Stimulated activated CD8-positive, alpha-beta memory T cell treated with anti-CD3 and anti-CD28 coated beads, Interleukin-15, amount 100 ng/mL, for 1 hour (primary cell): ENCODE data around the gene PDSS2.
"Not testable (repeated sequence)": the region's sequence is repeated elsewhere in the genome, so short reads cannot be mapped to it uniquely, and the experiment has no call there.

ENCODE experiments used
- DNase-seq: peaks from one replicate; pipeline ENCODE4 v3.0.0-alpha.2; 2020; ENCODE audit warnings: low read depth

Gene PDSS2

DNA sequence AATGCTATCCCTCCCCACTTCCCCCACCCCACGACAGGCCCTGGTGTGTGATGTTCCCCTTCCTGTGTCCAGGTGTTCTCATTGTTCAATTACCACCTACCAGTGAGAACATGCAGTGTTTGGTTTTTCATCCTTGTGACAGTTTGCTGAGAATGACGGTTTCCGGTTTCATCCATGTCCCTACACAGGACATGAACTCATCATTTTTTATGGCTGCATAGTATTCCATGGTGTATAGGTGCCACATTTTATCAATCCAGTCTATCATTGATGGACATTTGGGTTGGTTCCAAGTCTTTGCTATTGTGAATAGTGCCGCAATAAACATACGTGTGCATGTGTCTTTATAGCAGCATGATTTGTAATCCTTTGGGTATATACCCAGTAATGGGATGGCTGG lies 295.1 kb downstream of the PDSS2 start:
- not testable (repeated sequence) for DNase-seq

DNA sequence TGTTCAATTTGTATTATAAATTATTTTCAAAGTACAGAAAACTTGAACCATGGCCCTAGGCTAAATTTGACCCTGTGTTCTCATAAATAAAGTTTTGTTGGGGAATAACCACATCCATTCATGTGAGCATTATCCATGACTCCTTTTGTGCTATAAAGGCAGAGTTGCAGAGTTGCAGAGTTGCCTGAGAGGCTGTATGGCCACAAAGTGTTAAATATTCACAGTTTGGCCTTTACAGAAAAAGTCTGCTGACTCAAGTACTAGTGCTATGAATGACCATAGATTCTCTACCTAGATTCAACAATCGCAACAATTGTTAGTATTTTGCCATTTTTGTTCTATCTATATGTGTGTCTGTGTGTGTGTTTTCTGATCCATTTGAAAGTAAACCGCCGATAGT lies 297.8 kb downstream of the PDSS2 start:
- DNase-seq, result no peak

DNA sequence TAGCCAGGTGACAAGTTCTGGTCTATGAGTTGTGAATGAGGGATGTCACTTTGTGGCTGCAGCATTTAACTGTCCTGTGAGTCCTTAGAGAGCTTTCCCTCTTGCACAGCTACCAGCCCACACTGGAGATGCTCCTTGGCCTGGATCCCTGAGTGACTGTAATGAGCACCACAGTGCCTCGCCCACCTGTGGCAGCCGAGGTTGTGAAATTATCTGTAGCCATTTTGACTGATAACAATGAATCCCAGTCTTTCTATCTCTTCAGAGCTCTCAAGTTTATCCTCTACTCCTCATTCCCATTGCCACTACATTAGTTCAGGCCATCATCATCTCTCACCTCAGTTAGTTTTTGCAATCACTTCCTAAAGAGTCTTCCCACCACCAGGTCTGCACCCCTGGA lies 302.7 kb downstream of the PDSS2 start:
- no peak for DNase-seq

DNA sequence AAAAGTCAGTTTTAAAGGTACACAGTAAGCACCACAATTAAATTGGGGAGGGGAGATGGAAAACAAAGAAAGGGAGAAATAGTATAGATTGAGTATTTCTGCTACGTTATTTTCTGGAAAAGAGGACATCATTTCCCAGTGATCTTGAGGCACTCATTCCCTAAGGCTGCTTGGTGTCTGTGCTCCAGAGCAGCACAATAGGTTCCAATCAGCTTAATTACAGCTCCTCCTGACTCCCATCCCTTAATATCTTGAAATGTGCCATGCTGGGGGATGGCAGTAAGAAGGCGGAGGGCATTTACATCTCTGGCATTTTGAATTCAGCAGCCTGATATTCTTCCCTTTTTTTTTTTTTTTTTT lies 304.6 kb downstream of the PDSS2 start:
- DNase-seq, result no peak

DNA sequence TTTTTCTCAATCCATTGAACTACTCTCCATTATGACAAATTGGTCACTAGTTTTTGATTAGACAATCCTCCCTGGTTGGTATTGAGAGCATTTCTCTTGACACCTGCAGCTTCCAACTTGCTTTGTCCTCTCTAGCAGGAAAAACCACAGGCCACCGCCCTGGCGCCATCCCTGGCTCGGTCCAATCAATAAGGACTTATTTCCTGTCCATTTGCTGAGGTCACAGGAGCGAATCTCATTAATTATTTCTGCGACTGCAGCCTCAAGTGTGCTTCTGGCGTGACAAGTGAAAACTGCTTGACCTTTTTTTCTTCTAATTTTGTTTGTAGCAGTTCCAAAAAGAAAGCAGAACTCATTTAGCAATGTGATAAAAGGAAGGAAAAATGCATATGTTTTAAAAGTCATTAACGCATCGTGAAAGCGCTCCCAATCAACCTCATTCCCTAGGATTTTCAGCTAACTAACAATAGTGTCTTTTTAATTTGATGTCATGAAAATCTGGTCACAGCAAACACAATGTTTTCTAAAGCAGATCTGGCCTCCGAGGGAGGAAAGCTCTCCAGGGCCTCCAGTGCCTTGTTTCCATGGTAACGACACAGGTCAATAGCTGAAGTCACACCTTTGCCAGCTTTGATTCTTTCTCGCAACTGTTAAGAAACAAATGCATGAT lies 305.1 kb downstream of the PDSS2 start:
- DNase-seq, result no peak

DNA sequence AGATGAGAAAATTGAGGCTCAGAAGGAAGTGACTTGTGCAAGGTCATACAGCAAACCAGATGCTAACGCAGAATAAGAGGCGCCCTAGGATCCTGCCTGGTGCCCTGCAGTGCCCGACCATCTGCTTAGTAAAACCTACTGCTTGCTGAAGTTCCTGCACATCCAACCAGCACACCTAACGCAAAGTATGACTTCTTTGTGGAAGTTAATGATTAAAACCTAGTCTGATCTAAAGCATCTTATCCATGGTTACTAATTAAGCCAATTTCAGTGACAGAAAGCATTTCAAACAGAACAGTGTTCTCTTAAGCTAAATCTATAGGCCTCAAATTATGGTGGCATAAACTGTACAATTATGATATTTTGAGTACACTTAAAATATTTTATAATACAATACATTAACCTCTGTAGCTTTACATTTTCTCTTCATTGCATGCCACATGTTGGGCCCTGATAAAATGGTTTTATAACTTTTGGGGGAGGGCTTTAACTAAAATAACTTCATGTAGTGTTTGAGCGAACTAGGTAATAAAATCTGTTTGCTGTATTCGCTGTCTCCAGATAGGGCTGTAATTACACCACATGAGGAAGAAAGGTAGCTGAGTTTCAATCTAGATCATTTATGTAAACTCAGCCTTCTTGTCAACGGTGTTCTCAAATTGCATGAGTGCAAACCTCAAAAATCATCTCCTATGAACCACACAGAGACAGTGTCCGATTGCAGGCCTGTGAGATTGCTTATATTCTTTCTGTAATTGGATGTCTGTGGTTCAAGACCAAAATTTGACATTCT lies 306.5 kb downstream of the PDSS2 start:
- no peak for DNase-seq

DNA sequence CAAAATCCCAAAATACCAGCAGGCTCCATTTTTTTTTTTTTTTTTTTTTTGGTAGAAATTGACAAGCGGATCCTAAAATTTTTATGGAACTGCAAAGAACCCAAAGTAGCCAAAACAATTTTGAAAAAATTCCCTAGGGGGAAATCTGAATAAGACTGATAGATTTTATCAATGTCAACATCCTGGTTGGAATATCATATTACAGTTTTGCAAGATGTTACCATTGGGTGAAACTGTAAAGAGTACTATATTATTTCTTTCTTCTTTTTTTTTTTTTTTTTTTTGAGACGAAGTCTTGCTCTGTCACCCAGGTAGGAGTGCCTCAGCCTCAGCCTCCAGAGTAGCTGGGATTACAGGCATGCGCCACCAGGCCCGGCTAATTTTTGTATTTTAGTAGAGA lies 314.7 kb downstream of the PDSS2 start:
- no peak for DNase-seq

DNA sequence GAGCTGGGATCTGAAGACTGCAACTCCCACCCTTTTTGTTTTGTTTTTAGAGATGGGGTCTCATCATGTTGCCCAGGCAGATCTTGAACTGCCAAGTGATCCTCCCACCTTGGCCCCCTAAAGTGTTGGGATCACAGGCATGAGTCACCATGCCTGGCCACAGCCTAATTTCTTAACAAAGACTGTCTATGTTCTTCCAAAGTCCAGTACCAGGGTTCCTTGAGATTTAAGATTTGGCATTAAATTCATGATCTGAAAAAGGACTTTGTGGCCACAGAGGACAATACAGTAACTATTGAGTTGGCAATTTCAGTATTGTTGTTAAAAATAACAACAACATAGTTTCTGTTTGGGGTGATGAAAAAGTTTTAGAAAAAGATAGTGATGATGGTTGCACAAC lies 315.4 kb downstream of the PDSS2 start:
- no peak for DNase-seq

DNA sequence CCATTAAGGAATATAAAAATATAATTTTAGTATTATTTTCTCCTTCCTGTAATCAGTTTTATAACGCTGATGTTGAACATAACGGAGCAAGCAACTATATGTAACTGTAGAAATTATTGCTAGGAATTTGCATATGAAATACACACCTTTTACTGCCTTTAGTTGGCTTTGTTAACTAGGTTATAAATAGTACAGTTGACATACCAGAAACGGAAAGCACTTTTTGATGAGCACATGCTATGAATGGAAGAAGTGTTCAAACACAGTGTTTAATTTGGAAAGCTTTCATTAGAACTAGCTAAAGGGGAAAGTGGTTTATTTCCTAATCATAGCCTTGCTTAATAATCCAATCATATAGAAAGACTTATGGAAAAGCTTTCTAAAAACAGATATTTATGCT lies 318.8 kb downstream of the PDSS2 start:
- no peak for DNase-seq

DNA sequence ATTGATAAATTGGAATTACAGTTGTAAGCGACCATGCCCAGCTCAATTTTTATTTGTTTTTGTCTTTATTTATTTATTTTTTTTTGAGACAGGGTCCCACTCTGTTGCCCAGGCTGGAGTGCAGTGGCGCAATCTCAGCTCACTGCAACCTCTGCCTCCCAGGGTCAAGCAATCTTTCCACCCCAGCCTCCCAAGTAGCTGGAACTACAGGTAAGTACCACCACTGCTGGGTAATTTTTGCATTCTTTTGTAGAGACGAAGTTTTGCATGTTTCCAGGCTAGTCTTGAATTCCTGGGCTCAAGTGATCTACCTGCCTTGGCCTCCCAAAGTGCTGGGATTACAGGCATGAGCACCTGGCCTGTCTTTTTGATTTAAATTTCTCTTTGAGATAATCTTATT lies 323.0 kb downstream of the PDSS2 start:
- not testable (repeated sequence) for DNase-seq

DNA sequence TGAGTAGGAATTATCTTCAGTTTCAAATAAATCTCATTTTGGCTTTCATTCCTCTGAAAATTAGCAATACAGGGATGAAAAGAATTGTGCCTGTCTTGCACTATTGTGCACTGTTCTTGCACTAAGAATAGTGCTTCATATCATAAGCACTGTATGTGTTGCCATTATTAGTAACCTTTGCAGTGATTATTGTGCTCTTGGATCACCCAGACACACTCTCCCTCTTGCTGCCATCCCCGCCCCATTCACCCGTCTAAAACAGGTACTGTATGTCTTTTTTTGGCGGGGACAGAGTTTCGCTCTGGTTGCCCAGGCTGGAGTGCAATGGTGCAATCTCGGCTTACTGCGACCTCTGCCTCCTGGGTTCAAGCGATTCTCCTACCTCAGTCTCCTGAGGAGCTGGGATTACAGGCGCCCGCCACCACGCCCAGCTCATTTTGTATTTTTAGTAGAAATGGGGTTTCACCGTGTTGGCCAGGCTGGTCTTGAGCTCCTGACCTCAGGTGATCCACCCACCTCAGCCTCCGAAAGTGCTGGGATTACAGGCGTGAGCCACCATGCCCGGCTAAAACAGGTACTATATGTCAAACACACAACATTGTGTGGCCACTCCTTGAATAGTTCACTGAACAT lies 324.2 kb downstream of the PDSS2 start:
- DNase-seq, result not testable (repeated sequence)

DNA sequence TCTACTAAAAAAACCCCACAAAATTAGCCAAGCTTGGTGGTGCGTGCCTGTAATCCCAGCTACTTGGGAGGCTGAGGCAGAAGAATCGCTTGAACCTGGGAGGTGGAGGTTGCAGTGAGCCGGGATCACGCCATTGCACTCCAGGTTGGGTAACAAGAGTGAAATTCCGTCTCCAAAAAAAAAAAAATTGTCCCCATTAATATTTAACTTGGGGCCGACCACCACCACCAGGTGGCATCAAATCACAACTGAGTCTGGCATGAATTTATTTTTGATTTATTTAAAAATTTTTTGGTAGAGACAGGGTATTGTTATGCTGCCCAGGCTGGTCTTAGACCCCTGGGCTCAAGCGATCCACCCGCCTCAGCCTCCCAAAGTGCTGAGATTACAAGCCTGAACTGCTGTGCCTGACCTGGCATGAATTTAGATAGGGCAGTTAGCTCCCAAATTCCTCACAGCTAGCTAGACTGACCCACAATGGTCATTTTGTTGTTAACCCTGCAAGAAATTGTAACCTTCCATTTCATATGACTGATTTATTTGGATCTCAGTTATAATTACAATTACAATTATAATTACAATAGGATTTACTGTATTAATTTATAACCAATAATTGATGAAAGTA lies 326.9 kb downstream of the PDSS2 start:
- DNase-seq, result no peak

DNA sequence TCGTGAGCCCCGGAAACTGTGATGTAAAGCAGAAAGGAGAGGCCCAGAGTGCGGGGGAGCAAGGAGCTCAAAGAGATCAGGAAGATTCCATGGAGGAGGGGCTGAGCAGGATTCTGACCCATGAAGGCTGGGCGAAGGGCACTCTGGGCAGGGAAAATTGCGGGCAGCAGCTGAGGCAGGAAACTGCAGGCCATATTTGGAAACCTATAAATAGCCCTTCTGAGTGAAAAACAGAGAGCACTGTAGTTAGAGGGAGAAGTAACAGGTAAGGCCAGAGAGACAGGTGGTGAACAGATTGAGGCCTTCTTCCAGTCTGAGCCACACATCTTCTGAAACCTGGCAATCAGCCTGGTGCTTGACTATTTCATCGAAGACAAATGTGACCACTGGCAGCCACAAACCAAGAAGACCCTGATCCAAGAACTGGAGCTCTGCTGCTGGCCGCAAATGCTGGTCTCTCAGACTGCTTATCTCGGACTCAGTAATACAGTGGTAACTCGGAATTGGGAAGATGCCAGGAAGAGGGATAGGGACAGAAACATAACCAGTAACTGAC lies 329.9 kb downstream of the PDSS2 start:
- DNase-seq, result no peak

DNA sequence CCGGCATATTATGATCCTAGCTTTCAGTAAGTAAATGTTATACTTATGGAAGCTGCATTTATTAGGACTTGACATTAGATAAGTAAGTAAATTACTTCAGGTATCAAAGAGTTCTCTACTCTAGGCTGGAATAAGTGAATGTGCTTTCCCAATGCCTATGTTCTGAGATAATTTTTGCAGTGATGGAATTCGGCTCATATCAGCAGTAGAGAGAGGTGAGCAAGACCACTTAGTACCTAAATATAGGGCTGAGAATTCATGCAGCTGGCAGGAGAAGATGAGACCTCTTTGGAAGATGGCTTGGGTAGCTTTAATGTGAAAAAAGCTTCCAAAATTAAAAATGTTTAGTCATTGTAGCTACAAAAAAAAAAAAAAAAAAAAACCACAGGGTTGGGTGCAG lies 330.8 kb downstream of the PDSS2 start:
- no peak for DNase-seq

DNA sequence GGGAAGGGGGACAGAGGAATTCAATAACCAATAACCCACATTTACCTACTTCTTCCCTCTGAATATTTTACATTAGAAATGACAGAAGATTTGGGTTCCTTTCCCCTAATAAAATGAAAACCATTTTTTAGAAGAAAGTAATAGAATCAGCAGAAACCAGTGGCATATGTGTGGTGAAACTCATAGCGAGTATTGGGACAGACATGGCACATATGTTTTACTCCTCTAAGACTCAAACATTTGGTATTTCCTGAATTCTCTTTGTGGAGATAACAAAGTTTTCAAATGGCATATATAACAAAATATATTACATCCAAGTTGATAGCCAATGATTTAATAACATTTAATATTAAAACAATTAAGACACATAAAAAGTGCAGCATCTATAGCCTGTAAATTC lies 331.2 kb downstream of the PDSS2 start:
- DNase-seq, result no peak

DNA sequence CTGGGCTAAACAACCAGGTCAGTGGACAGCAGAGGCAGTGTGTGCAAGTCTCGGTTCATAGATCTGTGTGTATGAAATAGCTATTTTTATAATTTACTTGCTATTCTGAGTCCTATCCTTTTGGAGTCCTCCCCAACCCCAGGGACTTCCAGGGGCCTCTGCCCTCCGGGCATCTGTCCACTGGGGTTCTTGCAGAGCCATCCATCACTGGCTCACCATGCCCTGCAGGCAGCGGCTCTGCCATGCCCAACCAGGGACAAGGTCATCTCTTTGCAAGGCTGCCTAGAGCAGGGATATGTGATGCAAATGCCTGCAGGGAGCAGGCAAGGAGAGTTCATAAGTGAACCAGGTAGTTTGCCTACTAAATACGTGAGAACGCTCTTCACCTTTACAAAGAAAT lies 333.6 kb downstream of the PDSS2 start:
- DNase-seq, result no peak

DNA sequence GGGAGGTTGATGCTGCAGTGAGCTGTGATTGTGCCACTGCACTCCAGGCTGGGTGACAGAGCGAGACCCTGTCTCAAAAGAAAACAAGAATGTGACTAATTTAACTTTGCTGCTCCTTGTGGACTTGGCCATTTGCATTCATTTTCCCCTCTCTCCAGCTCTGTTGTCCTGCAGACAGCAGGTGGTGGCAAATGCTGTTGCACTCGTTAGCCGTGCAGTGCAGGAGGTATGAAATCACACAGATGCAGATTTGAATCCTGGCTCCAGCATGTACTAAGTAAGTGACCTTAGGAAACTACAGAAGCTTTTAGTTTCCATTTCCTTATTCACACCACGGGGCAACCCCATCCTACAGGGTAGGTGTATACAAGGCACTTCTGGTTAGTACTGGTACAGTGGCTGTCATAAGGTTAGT lies 334.4 kb downstream of the PDSS2 start:
- no peak for DNase-seq

DNA sequence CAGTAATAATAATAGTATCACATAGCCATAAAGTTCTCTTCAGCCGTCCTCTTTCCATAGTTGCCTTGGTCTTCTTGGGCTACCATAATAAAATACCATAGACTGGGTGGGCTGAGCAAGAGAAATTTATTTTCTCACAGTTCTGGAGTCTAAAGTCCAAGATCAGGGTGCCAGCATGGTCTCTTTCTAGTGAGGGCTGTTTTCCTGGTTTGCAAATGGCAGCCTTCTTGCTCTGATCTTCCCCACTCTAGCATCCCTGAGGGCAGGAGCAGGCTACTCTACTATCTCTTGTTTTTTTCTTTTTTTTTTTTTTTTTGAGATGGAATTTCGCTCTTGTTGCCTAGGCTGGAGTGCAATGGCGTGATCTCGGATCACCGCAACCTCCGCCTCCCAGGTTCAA lies 335.9 kb downstream of the PDSS2 start:
- no peak for DNase-seq

DNA sequence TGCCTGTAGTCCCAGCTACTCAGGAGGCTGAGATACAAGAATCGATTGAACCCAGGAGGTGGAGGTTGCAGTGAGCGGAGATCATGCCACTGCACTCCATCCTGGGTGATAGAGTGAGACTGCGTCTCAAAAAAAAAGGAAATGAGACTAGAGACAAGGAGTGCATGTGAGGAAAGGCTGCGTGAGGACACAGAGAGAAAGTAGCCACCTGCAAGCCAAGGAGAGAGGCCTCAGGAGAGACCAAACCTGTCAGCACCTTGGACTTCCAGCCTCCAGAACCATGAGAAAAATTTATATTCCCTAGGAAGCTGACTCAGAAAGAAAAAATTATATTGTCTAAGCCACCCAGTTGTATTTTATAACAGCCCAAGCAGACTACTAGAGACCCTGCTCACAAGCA lies 336.6 kb downstream of the PDSS2 start:
- DNase-seq, result no peak

DNA sequence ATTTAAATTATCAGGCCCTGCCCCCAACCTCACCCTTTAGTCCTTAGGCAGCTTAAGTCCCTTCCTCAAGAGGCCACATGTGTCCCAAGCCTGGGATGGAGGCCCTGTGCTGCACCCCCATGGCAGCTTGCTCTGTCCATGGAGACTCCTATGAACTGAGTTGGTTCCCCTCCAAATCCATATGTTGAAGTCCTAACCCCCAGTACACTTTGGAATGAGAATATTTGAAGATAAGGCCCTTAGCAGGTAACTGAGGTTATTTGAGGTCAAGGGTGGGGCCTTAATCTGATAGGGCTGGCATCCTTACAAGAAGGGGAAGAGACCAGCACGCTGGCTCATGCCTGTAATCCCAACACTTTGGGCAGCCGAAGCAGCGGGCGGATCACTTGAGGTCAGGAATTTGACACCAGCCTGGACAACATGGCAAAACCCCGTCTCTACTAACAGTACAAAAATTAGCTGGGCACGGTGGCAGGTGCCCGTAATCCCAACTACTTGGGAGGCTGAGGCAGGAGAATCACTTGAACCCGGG lies 337.3 kb downstream of the PDSS2 start:
- DNase-seq, result no peak

DNA sequence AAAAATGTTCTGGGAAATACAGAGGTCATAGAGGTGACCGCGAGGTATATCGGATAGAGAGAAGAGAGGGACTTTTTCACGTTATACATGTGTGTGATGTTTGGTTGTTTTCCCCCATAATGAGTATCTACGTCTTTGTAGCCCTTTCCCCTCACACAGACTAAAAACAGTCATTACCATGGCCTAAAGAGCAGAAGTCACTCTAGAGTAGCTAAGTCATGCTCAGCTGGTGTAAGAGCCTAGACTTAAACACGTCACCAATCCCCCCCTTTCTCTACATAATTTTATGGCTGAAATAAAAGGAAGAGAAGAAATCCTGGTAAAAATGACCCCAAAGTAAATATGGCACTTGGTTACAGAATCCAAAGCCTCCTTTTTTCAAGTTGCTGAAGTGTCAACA lies 338.1 kb downstream of the PDSS2 start:
- DNase-seq, result no peak

DNA sequence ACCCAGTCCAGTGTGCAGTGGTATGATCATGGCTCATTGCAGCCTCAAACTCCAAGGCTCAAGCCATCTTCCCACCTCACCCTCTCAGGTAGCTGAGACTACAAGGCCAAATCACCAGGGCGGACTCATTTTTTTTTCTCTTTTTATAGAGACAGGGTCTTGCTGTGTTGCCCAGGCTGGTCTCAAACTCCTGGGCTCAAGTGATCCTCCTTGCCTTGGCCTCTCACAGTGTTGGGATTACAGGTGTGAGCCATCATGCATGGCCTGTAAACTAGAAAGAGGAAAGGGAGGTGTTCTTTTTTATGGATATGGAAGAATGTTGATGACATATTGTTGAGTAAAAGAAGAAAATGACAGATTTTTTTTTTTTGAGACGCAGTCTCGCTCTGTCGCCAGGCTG lies 339.0 kb downstream of the PDSS2 start:
- no peak for DNase-seq
